ENCODE results near the gene PRKAG2. TPM values are rescaled to one million over a fixed set of nuclear protein-coding genes. Genes with fewer than 3 reads are reported as not detected.

The PRKAG2 gene
- total RNA-seq, 1 donor, result 42.7 TPM

- H3K4me3 ChIP-seq (ENCODE audit: low read length), result no peak overlapping the region
- H3K27me3 ChIP-seq (ENCODE audit: insufficient read depth, low read length), result no peaks in the 10 kb centered on the region
- no peaks in the 10 kb centered on the region for H3K9me3 ChIP-seq (ENCODE audit: low read depth, low read length)
- H3K4me1 ChIP-seq (ENCODE audit: insufficient read depth, low read length), result no peaks in the 10 kb centered on the region
These were observed 155.7 kb downstream of the PRKAG2 start for GRCh38 chr7:151721236-151721635.

- Histone ChIP-seq H3K4me1 (ENCODE audit: insufficient read depth, low read length) (no peaks in the 10 kb centered on the region), H3K4me3 (ENCODE audit: low read length) (no peak overlapping the region), H3K9me3 (ENCODE audit: low read depth, low read length) (no peaks in the 10 kb centered on the region), H3K27me3 (ENCODE audit: insufficient read depth, low read length) (no peaks in the 10 kb centered on the region)
These were observed 156.6 kb downstream of the PRKAG2 start for GRCh38 chr7:151720280-151720679.

GRCh38 chr7:151719897-151720242 lies 157.0 kb downstream of the PRKAG2 start:
- Histone ChIP-seq H3K27me3 (ENCODE audit: insufficient read depth, low read length) (no peaks in the 10 kb centered on the region), H3K4me1 (ENCODE audit: insufficient read depth, low read length) (no peaks in the 10 kb centered on the region), H3K9me3 (ENCODE audit: low read depth, low read length) (no peaks in the 10 kb centered on the region), H3K4me3 (ENCODE audit: low read length) (no peak overlapping the region)

- no peaks in the 10 kb centered on the region for H3K9me3 ChIP-seq (ENCODE audit: low read depth, low read length)
- no peaks in the 10 kb centered on the region for H3K27me3 ChIP-seq (ENCODE audit: insufficient read depth, low read length)
- no peak overlapping the region for H3K4me3 ChIP-seq (ENCODE audit: low read length)
- no peaks in the 10 kb centered on the region for H3K4me1 ChIP-seq (ENCODE audit: insufficient read depth, low read length)
These were observed 157.7 kb downstream of the PRKAG2 start for GRCh38 chr7:151719031-151719896.

GRCh38 chr7:151717918-151718317 lies 159.0 kb downstream of the PRKAG2 start:
- Histone ChIP-seq H3K9me3 (ENCODE audit: low read depth, low read length) (no peaks in the 10 kb centered on the region), H3K27me3 (ENCODE audit: insufficient read depth, low read length) (no peaks in the 10 kb centered on the region), H3K4me3 (ENCODE audit: low read length) (no peak overlapping the region), H3K4me1 (ENCODE audit: insufficient read depth, low read length) (no peaks in the 10 kb centered on the region)

- no peak overlapping the region for H3K4me3 ChIP-seq (ENCODE audit: low read length)
- no peaks in the 10 kb centered on the region for H3K9me3 ChIP-seq (ENCODE audit: low read depth, low read length)
- no peaks in the 10 kb centered on the region for H3K27me3 ChIP-seq (ENCODE audit: insufficient read depth, low read length)
- no peaks in the 10 kb centered on the region for H3K4me1 ChIP-seq (ENCODE audit: insufficient read depth, low read length)
These were observed 159.5 kb downstream of the PRKAG2 start for GRCh38 chr7:151717415-151717814.

- no peaks in the 10 kb centered on the region for H3K27me3 ChIP-seq (ENCODE audit: insufficient read depth, low read length)
- H3K9me3 ChIP-seq (ENCODE audit: low read depth, low read length), result no peaks in the 10 kb centered on the region
- H3K4me3 ChIP-seq (ENCODE audit: low read length), result no peak overlapping the region
- no peaks in the 10 kb centered on the region for H3K4me1 ChIP-seq (ENCODE audit: insufficient read depth, low read length)
These were observed 160.6 kb downstream of the PRKAG2 start for GRCh38 chr7:151716323-151716722.

- Histone ChIP-seq H3K9me3 (ENCODE audit: low read depth, low read length) (no peaks in the 10 kb centered on the region), H3K4me3 (ENCODE audit: low read length) (no peak overlapping the region), H3K27me3 (ENCODE audit: insufficient read depth, low read length) (no peaks in the 10 kb centered on the region), H3K4me1 (ENCODE audit: insufficient read depth, low read length) (no peaks in the 10 kb centered on the region)
These were observed 161.1 kb downstream of the PRKAG2 start for GRCh38 chr7:151715666-151716315.

GRCh38 chr7:151714201-151714600 lies 162.7 kb downstream of the PRKAG2 start:
- H3K27me3 ChIP-seq (ENCODE audit: insufficient read depth, low read length), result no peaks in the 10 kb centered on the region
- no peaks in the 10 kb centered on the region for H3K4me1 ChIP-seq (ENCODE audit: insufficient read depth, low read length)
- no peaks in the 10 kb centered on the region for H3K9me3 ChIP-seq (ENCODE audit: low read depth, low read length)
- H3K4me3 ChIP-seq (ENCODE audit: low read length), result no peak overlapping the region

GRCh38 chr7:151712810-151713125 lies 164.1 kb downstream of the PRKAG2 start:
- H3K4me1 ChIP-seq (ENCODE audit: insufficient read depth, low read length), result no peaks in the 10 kb centered on the region
- no peaks in the 10 kb centered on the region for H3K9me3 ChIP-seq (ENCODE audit: low read depth, low read length)
- H3K4me3 ChIP-seq (ENCODE audit: low read length), result no peak overlapping the region
- H3K27me3 ChIP-seq (ENCODE audit: insufficient read depth, low read length), result no peaks in the 10 kb centered on the region

- H3K4me3 ChIP-seq (ENCODE audit: low read length), result no peak overlapping the region
These were observed 164.8 kb downstream of the PRKAG2 start for GRCh38 chr7:151711906-151712809.

GRCh38 chr7:151711435-151711872 lies 165.5 kb downstream of the PRKAG2 start:
- H3K4me3 ChIP-seq (ENCODE audit: low read length), result no peak overlapping the region
- no peaks in the 10 kb centered on the region for H3K27me3 ChIP-seq (ENCODE audit: insufficient read depth, low read length)

More at GRCh38 chr7:151711906-151712809, 164.8 kb downstream of the PRKAG2 start:
- H3K27me3 ChIP-seq (ENCODE audit: insufficient read depth, low read length), result no peaks in the 10 kb centered on the region
- no peaks in the 10 kb centered on the region for H3K9me3 ChIP-seq (ENCODE audit: low read depth, low read length)
- H3K4me1 ChIP-seq (ENCODE audit: insufficient read depth, low read length), result no peaks in the 10 kb centered on the region

GRCh38 chr7:151710646-151711434 lies 166.1 kb downstream of the PRKAG2 start:
- H3K9me3 ChIP-seq (ENCODE audit: low read depth, low read length), result no peaks in the 10 kb centered on the region
- no peaks in the 10 kb centered on the region for H3K27me3 ChIP-seq (ENCODE audit: insufficient read depth, low read length)
- peaks cover 7% of the 10 kb centered on the region for H3K4me1 ChIP-seq (ENCODE audit: insufficient read depth, low read length)
- no peak overlapping the region for H3K4me3 ChIP-seq (ENCODE audit: low read length)

More at GRCh38 chr7:151711435-151711872, 165.5 kb downstream of the PRKAG2 start:
- no peaks in the 10 kb centered on the region for H3K9me3 ChIP-seq (ENCODE audit: low read depth, low read length)
- peaks cover 1% of the 10 kb centered on the region for H3K4me1 ChIP-seq (ENCODE audit: insufficient read depth, low read length)

- no peak overlapping the region for H3K4me3 ChIP-seq (ENCODE audit: low read length)
- no peaks in the 10 kb centered on the region for H3K9me3 ChIP-seq (ENCODE audit: low read depth, low read length)
- H3K27me3 ChIP-seq (ENCODE audit: insufficient read depth, low read length), result no peaks in the 10 kb centered on the region
- peaks cover 10% of the 10 kb centered on the region for H3K4me1 ChIP-seq (ENCODE audit: insufficient read depth, low read length)
These were observed 166.7 kb downstream of the PRKAG2 start for GRCh38 chr7:151710121-151710640.

Measured in mononuclear cell (primary cell).